Hepatocyte (in vitro differentiated cells): ENCODE results near the gene LYPD6.
"Not testable (repeated sequence)": the region's sequence is repeated elsewhere in the genome, so short reads cannot be mapped to it uniquely, and the experiment has no call there.

ENCODE experiments used
- CTCF ChIP-seq: fragments of 200-600 bp; sonication (generic); IDR thresholded peaks from 2 replicates; pipeline ENCODE4 v1.5.1; 2016; ENCODE audit warnings: antibody characterized with exemption, mild to moderate bottlenecking; ENCODE audit not compliant: poor library complexity
- EZH2 ChIP-seq: fragments of 200-600 bp; sonication (generic); IDR thresholded peaks from 2 replicates; pipeline ENCODE4 v1.6.1; 2016; ENCODE audit warnings: antibody characterized with exemption, mild to moderate bottlenecking, borderline replicate concordance
- EZH2phosphoT487 ChIP-seq: fragments of 200-600 bp; sonication (generic); IDR thresholded peaks from one replicate; pipeline ENCODE4 v1.6.1; 2018; ENCODE audit warnings: antibody characterized with exemption, mild to moderate bottlenecking, low read depth, moderate library complexity; ENCODE audit not compliant: unreplicated experiment, severe bottlenecking

GRCh38 chr2:149506808-149507207 is 176.4 kb downstream of the LYPD6 start:
- not testable (repeated sequence) for TF ChIP-seq CTCF, EZH2, EZH2phosphoT487
